IMR-90 (cell line): ENCODE measurements around the gene UTP3. TPM values are rescaled to one million over a fixed set of nuclear protein-coding genes. Genes with fewer than 3 reads are reported as not detected.
A peak's percentile ranks its signal among the peaks of the same experiment; 100 is the strongest.

Experiments
- ATAC-seq: fragments of 200-7000 bp; cut with Tn5 transposase; 2 replicates; pipeline ENCODE4 v1.9.1; 2020; ENCODE audit warnings: low read depth, mild to moderate bottlenecking, moderate library complexity
- BruUV-seq: library from RNA; stranded (reverse); fragments of 400-500 nt; replicated peaks from 2 replicates; lab custom pipeline; 2021; lab: Mats Ljungman, UMichigan
- CTCF ChIA-PET: fragments of 300-600 bp; formaldehyde crosslinking; extraction: SDS; loops from one replicate; lab custom pipeline; 2021; ENCODE audit warnings: antibody characterized with exemption; lab: Yijun Ruan, JAX
- POLR2A ChIA-PET: fragments of 300-600 bp; sonication (Branson Sonifier 250); formaldehyde crosslinking; loops from one replicate; lab custom pipeline; 2022; ENCODE audit warnings: antibody characterized with exemption; ENCODE audit not compliant: unreplicated experiment; lab: Charles Lee
- DNase-seq: peaks from one replicate; pipeline ENCODE4 v3.0.0; 2013
- H2AFZ ChIP-seq: replicated peaks from 2 replicates; pipeline ENCODE3; 2013; ENCODE audit warnings: low read length, mild to moderate bottlenecking; ENCODE audit not compliant: poor library complexity
- H2AK5ac ChIP-seq: 2 replicates; pipeline ENCODE4 v1.6.1; 2013; ENCODE audit warnings: low read depth, low read length, inconsistent platforms
- H2AK9ac ChIP-seq: replicated peaks from 2 replicates; pipeline ENCODE3; 2013; ENCODE audit warnings: mild to moderate bottlenecking, low read depth, low read length, moderate library complexity; ENCODE audit not compliant: poor library complexity
- H2BK120ac ChIP-seq: 2 replicates; pipeline ENCODE4 v1.6.1; 2013; ENCODE audit warnings: low read depth, low read length, inconsistent platforms
- H2BK15ac ChIP-seq: 3 replicates; pipeline ENCODE4 v1.6.1; 2013; ENCODE audit warnings: low read depth, low read length, inconsistent platforms
- H2BK20ac ChIP-seq: 2 replicates; pipeline ENCODE4 v1.6.1; 2013; ENCODE audit warnings: low read depth, mild to moderate bottlenecking, inconsistent platforms, low read length, moderate library complexity
- H2BK5ac ChIP-seq: 2 replicates; pipeline ENCODE4 v1.6.1; 2013; ENCODE audit warnings: mild to moderate bottlenecking, low read depth, low read length, inconsistent platforms; ENCODE audit not compliant: poor library complexity, severe bottlenecking
- H3K14ac ChIP-seq: replicated peaks from 2 replicates; pipeline ENCODE4 v1.6.1; 2013; ENCODE audit warnings: low read depth, low read length, inconsistent platforms
- H3K18ac ChIP-seq: 2 replicates; pipeline ENCODE4 v1.6.1; 2013; ENCODE audit warnings: low read depth, low read length, control low read depth
- H3K23ac ChIP-seq: 2 replicates; pipeline ENCODE4 v1.6.1; 2013; ENCODE audit warnings: low read depth, low read length, inconsistent platforms
- H3K27ac ChIP-seq: 2 replicates; pipeline ENCODE4 v1.5.1; 2013; ENCODE audit warnings: mild to moderate bottlenecking, control low read depth, low read length; ENCODE audit not compliant: insufficient read depth
- H3K27me3 ChIP-seq: 2 replicates; pipeline ENCODE4 v1.6.1; 2013; ENCODE audit warnings: low read length; ENCODE audit not compliant: control insufficient read depth, insufficient read depth
- H3K36me3 ChIP-seq: 2 replicates; pipeline ENCODE4 v1.6.1; 2013; ENCODE audit warnings: low read length, mixed read lengths; ENCODE audit not compliant: control insufficient read depth, insufficient read depth
- H3K4ac ChIP-seq: 2 replicates; pipeline ENCODE4 v1.6.1; 2013; ENCODE audit warnings: low read depth, low read length, inconsistent platforms
- H3K4me1 ChIP-seq: 2 replicates; pipeline ENCODE4 v1.6.1; 2013; ENCODE audit warnings: low read length, mixed read lengths; ENCODE audit not compliant: control insufficient read depth, insufficient read depth
- H3K4me2 ChIP-seq: 2 replicates; pipeline ENCODE4 v1.6.1; 2013; ENCODE audit warnings: low read depth, mild to moderate bottlenecking, control low read depth, low read length, moderate library complexity
- H3K4me3 ChIP-seq: 2 replicates; pipeline ENCODE4 v1.5.1; 2013; ENCODE audit warnings: low read depth, mild to moderate bottlenecking, control low read depth, low read length, moderate library complexity; ENCODE audit not compliant: insufficient read depth
- H3K56ac ChIP-seq: 2 replicates; pipeline ENCODE4 v1.6.1; 2013; ENCODE audit warnings: low read length, inconsistent platforms; ENCODE audit not compliant: insufficient read depth; ENCODE audit errors: extremely low read depth
- H3K79me1 ChIP-seq, 2 experiments: 2 replicates each; pipeline ENCODE4 v1.6.1; 2013; ENCODE audit warnings: low read length in 2 of 2, inconsistent platforms in 1 of 2, low read depth in 1 of 2
- H3K9ac ChIP-seq: 2 replicates; pipeline ENCODE4 v1.6.1; 2013; ENCODE audit warnings: low read depth, low read length, control low read depth
- H3K9me1 ChIP-seq: 2 replicates; pipeline ENCODE4 v1.6.1; 2013; ENCODE audit warnings: low read length, inconsistent platforms; ENCODE audit not compliant: insufficient read depth
- H3K9me3 ChIP-seq: 2 replicates; pipeline ENCODE4 v1.6.1; 2013; ENCODE audit warnings: low read length; ENCODE audit not compliant: control insufficient read depth, insufficient read depth
- H4K20me1 ChIP-seq: 2 replicates; pipeline ENCODE4 v1.6.1; 2013; ENCODE audit warnings: low read length, inconsistent platforms; ENCODE audit not compliant: insufficient read depth
- H4K5ac ChIP-seq: 2 replicates; pipeline ENCODE4 v1.6.1; 2013; ENCODE audit warnings: mild to moderate bottlenecking, low read depth, low read length, control low read depth
- H4K8ac ChIP-seq, 2 experiments: 2 replicates each; pipeline ENCODE4 v1.6.1; 2013; ENCODE audit warnings: low read depth in 2 of 2, low read length in 2 of 2, control low read depth in 1 of 2, inconsistent platforms in 1 of 2
- H4K91ac ChIP-seq: 2 replicates; pipeline ENCODE4 v1.6.1; 2013; ENCODE audit warnings: low read depth, low read length, inconsistent platforms; ENCODE audit not compliant: insufficient read depth
- BHLHE40 ChIP-seq: fragments of 150-350 bp; IDR thresholded peaks from 2 replicates; pipeline ENCODE4 v1.6.1; 2016; ENCODE audit warnings: mild to moderate bottlenecking, low read depth, low read length
- CEBPB ChIP-seq: IDR thresholded peaks from 2 replicates; pipeline ENCODE4 v1.6.1; 2012; ENCODE audit warnings: low read depth, low read length, improper control_type of control experiment
- FOS ChIP-seq: fragments of 150-350 bp; IDR thresholded peaks from 2 replicates; pipeline ENCODE4 v1.6.1; 2016; ENCODE audit warnings: low read depth, low read length
- MAFK ChIP-seq: IDR thresholded peaks from 2 replicates; pipeline ENCODE4 v1.6.1; 2012; ENCODE audit warnings: low read depth, low read length, improper control_type of control experiment
- MAZ ChIP-seq: IDR thresholded peaks from 2 replicates; pipeline ENCODE4 v1.6.1; 2012; ENCODE audit warnings: low read depth, mild to moderate bottlenecking, low read length, improper control_type of control experiment, moderate library complexity, borderline replicate concordance
- MXI1 ChIP-seq: IDR thresholded peaks from 2 replicates; pipeline ENCODE4 v1.6.1; 2012; ENCODE audit warnings: low read depth, mild to moderate bottlenecking, low read length, moderate library complexity, borderline replicate concordance
- NFE2L2 ChIP-seq: fragments of 150-350 bp; IDR thresholded peaks from 2 replicates; pipeline ENCODE4 v1.6.1; 2016; ENCODE audit warnings: low read depth, mild to moderate bottlenecking, low read length
- POLR2A ChIP-seq: IDR thresholded peaks from 2 replicates; pipeline ENCODE4 v1.6.1; 2012; ENCODE audit warnings: mild to moderate bottlenecking, low read depth, low read length
- RAD21 ChIP-seq: IDR thresholded peaks from 2 replicates; pipeline ENCODE4 v1.6.1; 2012; ENCODE audit warnings: low read length, improper control_type of control experiment
- RCOR1 ChIP-seq: IDR thresholded peaks from 2 replicates; pipeline ENCODE4 v1.6.1; 2012; ENCODE audit warnings: mild to moderate bottlenecking, low read length, improper control_type of control experiment; ENCODE audit not compliant: insufficient replicate concordance
- RFX5 ChIP-seq: IDR thresholded peaks from 2 replicates; pipeline ENCODE4 v1.8.0; 2012; ENCODE audit warnings: low read depth, mild to moderate bottlenecking, low read length, moderate library complexity
- SMC3 ChIP-seq: fragments of 150-350 bp; IDR thresholded peaks from 2 replicates; pipeline ENCODE4 v1.6.1; 2016; ENCODE audit warnings: low read depth, mild to moderate bottlenecking, antibody characterized with exemption, low read length, moderate library complexity
- WGBS, 2 experiments: methylation state at CpG; one replicate each; pipeline versions ENCODE4 v1.1.5 to v1.1.7; 2013; ENCODE audit warnings: missing lambda C conversion rate in 2 of 2; ENCODE audit not compliant: insufficient read length in 1 of 2; ENCODE audit errors: extremely low coverage in 2 of 2; 5-methylcytosine and 5-hydroxymethylcytosine counted together
- dilution Hi-C: fragments of 300-500 bp; cut with HindIII; formaldehyde crosslinking; loops from one replicate; pipeline ENCODE4 v1.14.3; 2018; ENCODE audit warnings: low sequenced_read_pairs; ENCODE audit not compliant: unreplicated experiment
- in situ Hi-C: fragments of 300-500 bp; cut with MboI; formaldehyde crosslinking; loops from 3 replicates; pipeline ENCODE4 v1.14.3; 2019; ENCODE audit warnings: low sequenced_read_pairs, inconsistent platforms, mixed read lengths
- intact Hi-C: fragments of 100-400 bp; cut with micrococcal nuclease; formaldehyde crosslinking; loops from 2 replicates; pipeline ENCODE4 v1.10.0; 2022
- polyA plus RNA-seq, 3 experiments: library from polyadenylated mRNA; depleted of rRNA; stranded (reverse); fragments of >200 nt; gene quantifications; 2 replicates each; pipeline ENCODE4 v1.2.3, GENCODE V29; 2012; ENCODE audit warnings: low replicate concordance in 1 of 3
- total RNA-seq: library from RNA; depleted of rRNA; stranded (reverse); fragments of >200 nt; gene quantifications from 2 replicates; pipeline ENCODE4 v1.2.3, GENCODE V29; 2012
- TF ChIP-seq, protein P1 (sequence below): fragments of 150-350 bp; IDR thresholded peaks from 2 replicates; pipeline ENCODE4 v1.6.1; 2017; ENCODE audit warnings: mild to moderate bottlenecking, antibody characterized with exemption, low read length, low read depth
- TF ChIP-seq, protein P2 (sequence below): conservative IDR thresholded peaks from 2 replicates; pipeline ENCODE4 v1.5.1; 2012; ENCODE audit warnings: mild to moderate bottlenecking, low read depth, low read length, improper control_type of control experiment

UTP3 gene
- total and polyA plus RNA-seq, 2 of the 4 experiments (the other 2 are of a cell fraction) = 14.9 to 30.7 TPM

DNA sequence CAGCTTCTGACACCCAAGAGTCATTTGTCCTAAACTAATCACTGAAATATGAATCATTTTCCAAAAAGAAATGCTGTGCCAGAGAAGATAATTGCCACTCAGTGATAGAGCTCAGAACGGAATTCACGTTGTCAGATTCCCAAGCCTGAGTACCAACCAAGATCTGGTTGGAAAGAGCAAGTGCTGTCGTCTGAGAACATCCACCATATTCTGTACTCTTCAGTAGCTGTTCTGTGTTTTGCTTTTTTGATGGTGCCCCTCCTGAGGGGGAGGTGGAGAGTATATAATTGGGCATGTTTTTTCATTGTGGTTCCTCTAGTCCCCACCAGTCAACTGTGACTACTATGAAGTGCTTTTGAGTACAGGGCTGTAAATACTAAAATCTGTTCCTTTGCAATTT is 46.6 kb downstream of the UTP3 start:
- Histone ChIP-seq H3K27me3 (no peaks in the 10 kb centered on the region), H4K20me1 (peaks cover 27% of the 10 kb centered on the region; the same call in 1 of the 2 replicates), H3K4ac (no peak overlapping the region), H3K36me3 (no peaks in the 10 kb centered on the region; the same call in 1 of the 2 replicates), H2AK9ac (no peak overlapping the region), H3K4me3 (peak overlapping the region; percentile 40; the same call in 1 of the 2 replicates), H2BK20ac (no peak overlapping the region), H3K23ac (peak overlapping the region; percentile 1; the same call in 1 of the 2 replicates), H2BK120ac (no peak overlapping the region), H3K79me1 (peaks cover 14 to 56% of the 10 kb centered on the region in 2 experiments), H4K5ac (0 out of 2 replicates have a peak overlapping the region, but pooled peaks have one; percentile 26), H3K27ac (no peak overlapping the region), H3K4me2 (peak overlapping the region; percentile 89), H4K91ac (no peak overlapping the region), H3K18ac (no peak overlapping the region), H2AFZ (no peak overlapping the region), H4K8ac (0 out of 4 replicates have a peak overlapping the region, but pooled peaks of 1 of the 2 experiments have one; percentile 17), H3K4me1 (peaks cover 4% of the 10 kb centered on the region; the same call in 1 of the 2 replicates), H2BK15ac (no peak overlapping the region), H3K56ac (no peak overlapping the region), H3K14ac (peak overlapping the region; percentile 35; the same call in 1 of the 2 replicates), H2BK5ac (peak overlapping the region; percentile 57), H3K9me3 (no peaks in the 10 kb centered on the region), H3K9ac (no peak overlapping the region), H2AK5ac (no peak overlapping the region), H3K9me1 (peaks cover 6% of the 10 kb centered on the region; the same call in 1 of the 2 replicates)
- ATAC-seq (peak; percentile 28; the same call in 1 of the 2 replicates), DNase-seq (no peak)
- ChIA-PET CTCF (interaction anchor here (0.5 to 1.8 kb wide), 3 partner anchors 9 to 20 kb away, joined by 3 to 9 read pairs (median 4); partner anchors contain the start of gene RUFY3), POLR2A (interaction anchor here (0.5 kb wide), 1 partner anchor 10 kb away, joined by 3 read pairs; no protein-coding TSS in a partner anchor)
- no CpG with 5 or more reads among the region's 3 CpGs for WGBS, 2 experiments
- in situ Hi-C loops = no loop called here
- intact Hi-C loops = no loop called here
- dilution Hi-C loops = no loop called here
- no TSS peak for BruUV-seq
- TF ChIP-seq, protein P1, sequence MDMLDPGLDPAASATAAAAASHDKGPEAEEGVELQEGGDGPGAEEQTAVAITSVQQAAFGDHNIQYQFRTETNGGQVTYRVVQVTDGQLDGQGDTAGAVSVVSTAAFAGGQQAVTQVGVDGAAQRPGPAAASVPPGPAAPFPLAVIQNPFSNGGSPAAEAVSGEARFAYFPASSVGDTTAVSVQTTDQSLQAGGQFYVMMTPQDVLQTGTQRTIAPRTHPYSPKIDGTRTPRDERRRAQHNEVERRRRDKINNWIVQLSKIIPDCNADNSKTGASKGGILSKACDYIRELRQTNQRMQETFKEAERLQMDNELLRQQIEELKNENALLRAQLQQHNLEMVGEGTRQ = no peak
- no peak for TF ChIP-seq CEBPB
- TF ChIP-seq RFX5 = no peak
- TF ChIP-seq, protein P2, sequence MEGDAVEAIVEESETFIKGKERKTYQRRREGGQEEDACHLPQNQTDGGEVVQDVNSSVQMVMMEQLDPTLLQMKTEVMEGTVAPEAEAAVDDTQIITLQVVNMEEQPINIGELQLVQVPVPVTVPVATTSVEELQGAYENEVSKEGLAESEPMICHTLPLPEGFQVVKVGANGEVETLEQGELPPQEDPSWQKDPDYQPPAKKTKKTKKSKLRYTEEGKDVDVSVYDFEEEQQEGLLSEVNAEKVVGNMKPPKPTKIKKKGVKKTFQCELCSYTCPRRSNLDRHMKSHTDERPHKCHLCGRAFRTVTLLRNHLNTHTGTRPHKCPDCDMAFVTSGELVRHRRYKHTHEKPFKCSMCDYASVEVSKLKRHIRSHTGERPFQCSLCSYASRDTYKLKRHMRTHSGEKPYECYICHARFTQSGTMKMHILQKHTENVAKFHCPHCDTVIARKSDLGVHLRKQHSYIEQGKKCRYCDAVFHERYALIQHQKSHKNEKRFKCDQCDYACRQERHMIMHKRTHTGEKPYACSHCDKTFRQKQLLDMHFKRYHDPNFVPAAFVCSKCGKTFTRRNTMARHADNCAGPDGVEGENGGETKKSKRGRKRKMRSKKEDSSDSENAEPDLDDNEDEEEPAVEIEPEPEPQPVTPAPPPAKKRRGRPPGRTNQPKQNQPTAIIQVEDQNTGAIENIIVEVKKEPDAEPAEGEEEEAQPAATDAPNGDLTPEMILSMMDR = no peak
- TF ChIP-seq POLR2A = no peak
- TF ChIP-seq BHLHE40 = no peak
- no peak for TF ChIP-seq MAZ
- TF ChIP-seq MXI1 = no peak
- no peak for TF ChIP-seq NFE2L2
- no peak for TF ChIP-seq MAFK
- TF ChIP-seq RAD21 = no peak
- TF ChIP-seq SMC3 = no peak
- TF ChIP-seq RCOR1 = no peak
- no peak for TF ChIP-seq FOS
